ENCODE data around the gene RNF217.
"Not testable (repeated sequence)": the region's sequence is repeated elsewhere in the genome, so short reads cannot be mapped to it uniquely, and the experiment has no call there.

RNF217 gene, protein sequence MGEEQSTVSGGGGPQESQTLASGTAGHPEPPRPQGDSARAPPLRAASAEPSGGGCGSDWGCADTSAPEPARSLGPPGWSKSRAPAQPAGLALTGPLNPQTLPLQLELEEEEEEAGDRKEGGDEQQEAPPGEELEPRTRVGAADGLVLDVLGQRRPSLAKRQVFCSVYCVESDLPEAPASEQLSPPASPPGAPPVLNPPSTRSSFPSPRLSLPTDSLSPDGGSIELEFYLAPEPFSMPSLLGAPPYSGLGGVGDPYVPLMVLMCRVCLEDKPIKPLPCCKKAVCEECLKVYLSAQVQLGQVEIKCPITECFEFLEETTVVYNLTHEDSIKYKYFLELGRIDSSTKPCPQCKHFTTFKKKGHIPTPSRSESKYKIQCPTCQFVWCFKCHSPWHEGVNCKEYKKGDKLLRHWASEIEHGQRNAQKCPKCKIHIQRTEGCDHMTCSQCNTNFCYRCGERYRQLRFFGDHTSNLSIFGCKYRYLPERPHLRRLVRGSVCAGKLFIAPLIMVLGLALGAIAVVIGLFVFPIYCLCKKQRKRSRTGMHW

DNA sequence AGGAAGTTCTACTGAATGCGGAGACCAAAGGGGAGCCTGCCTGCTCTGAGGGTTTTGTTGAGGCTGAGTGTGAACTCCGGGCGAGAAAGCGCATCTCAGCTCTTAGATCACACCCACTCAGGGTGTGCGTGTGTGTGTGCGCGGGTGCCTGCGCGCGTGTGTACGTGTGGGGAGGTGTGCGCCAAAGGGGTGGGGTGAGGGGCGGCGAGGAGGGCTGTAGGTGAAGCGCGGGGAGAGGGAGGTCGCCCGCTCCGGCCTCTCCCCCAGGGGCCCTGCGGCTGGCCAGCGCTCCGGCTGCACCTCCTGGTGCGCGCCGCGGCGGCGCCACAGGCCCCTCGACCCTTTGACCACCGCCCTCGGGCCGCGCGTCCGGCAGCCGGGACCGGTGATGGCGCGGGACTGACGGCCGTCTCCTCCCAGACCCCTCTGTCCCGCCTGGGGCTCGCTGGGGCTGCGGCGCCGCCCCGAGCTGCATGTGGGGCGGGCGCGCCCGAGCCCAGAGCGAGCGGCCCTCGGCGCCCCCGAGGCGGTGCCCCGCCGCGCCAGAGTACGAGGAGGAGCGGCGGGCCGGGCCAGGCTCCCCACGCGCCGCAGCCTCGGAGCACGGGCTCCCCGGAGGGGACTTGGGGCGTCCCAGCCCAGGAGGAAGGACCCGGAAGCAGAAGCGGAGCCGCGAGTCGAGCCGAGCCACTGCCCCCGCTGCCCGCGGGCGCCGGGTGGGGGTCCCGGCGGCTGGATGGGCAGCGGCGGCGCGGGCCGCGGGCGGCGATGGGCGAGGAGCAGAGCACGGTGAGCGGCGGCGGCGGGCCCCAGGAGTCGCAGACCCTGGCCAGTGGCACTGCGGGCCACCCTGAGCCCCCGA is at the start of gene RNF217:
Gene RNF217, plus strand, starts transcription at position 661 of the 862 bp plus-strand sequence. Its CDS starts 108 bp downstream, at position 769.
- peak; percentile 59 for DNase-seq (ENCODE audit: low spot score)

DNA sequence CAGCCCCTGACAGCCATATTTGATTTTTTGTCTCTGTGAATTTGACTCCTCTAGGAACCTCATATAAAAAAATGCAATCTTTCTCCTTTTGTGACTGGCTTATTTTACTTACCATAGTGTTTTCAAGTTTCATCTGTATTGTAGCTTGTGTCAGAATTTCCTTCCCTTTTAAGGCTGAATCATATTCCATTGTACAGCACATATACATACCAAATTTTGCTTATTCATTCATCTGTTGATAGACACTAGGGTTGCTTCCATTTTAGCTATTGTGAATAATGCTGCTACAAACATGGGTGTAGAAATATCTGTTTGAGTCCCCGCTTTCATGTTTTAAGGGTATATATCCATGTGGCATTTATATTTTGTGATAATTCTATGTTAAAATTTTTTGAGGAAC is 49.2 kb upstream of the RNF217 start:
- DNase-seq (ENCODE audit: low spot score) = no peak

DNA sequence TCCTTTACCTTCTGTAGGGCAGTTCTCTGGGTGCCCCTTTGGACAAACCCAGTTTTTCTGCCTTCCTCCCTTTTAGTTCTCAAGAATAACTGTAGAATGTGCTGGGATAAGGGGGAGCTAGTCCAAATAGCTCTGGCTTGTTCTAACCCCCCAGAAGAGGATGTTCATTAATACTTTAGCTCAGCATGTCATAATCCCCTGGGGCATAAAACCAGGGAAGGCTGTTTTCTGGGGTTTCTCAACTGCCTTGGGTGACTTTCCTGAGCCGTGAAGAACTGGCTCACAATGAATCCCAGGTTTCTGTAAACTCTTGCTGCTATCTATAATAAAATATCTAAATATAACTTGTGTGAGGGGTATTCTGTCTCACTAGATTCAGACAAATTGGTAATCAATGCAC is 44.5 kb upstream of the RNF217 start:
- no peak for DNase-seq (ENCODE audit: low spot score)

DNA sequence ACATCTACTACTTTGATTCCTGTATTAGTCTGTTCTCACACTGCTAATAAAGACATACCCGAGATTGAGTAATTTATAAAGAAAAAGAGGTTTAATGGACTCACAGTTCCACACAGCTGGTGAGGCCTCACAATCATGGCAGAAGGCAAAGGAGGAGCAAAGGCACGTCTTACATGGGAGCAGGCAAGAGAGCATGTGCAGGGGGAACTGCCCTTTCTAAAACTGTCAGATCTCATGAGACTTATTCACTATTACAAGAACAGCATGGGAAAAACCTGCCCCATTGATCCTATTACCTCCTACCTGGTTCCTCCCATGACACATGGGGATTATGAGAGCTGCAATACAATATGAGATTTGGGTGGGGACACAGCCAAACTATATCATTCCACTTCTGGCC is 42.5 kb upstream of the RNF217 start:
- DNase-seq (ENCODE audit: low spot score) = not testable (repeated sequence)

DNA sequence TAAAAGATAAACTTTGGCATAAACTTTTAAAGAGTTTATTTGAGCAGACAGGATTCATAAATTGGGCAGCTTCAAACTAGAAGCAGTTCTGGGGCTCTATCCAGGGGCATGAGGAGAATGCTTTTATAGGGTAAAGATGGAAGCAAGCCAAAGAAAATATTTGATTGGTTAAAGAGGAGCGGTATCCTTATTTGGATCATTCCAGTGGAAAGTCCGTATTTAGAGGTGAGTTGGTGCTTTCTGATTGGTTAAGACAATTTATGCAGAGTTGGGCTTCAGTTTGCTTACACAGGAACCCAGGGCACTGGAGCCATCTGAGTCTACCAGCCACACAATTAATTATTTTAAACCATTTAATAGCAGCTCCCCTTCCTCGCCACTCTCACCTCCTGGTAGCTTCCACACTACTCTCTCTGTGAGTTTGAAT is 37.9 kb upstream of the RNF217 start:
- no peak for DNase-seq (ENCODE audit: low spot score)

DNA sequence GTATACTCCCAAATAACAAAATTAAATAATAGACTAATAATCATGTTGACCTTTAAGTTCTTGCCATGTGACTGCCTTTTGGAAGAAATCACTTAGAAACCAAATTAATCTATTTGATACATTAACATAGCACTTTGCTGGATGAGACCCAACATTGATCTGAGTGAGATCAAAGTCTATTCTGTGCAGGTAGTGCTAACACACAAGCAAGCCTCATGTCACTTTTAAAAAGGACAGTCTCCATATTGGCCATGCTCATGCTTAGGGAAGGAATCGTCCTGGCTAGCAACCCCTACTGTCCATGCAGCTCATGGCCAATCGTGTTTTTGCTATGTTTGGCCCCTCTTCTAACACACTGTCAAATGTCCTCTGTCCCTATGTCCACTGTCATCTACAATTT is 35.8 kb upstream of the RNF217 start:
- no peak for DNase-seq (ENCODE audit: low spot score)

DNA sequence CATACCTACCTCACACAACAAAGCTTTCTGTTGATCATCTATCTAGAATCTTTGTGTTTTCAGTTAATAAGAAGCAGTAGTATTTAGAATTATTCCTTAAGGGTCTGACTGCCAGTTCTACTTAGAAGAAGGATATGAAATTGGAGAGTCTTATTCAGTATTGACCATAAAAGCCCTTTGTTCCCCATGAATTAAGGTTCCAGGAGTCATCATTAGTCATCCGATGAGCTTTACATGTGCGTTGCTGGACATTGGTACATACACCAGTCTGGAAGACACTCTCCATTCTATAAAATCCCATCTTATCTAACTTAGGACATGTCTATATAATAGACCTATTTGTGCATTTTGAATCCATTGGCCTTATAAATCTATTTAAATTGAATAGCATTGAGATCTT is 34.4 kb upstream of the RNF217 start:
- no peak for DNase-seq (ENCODE audit: low spot score)

DNA sequence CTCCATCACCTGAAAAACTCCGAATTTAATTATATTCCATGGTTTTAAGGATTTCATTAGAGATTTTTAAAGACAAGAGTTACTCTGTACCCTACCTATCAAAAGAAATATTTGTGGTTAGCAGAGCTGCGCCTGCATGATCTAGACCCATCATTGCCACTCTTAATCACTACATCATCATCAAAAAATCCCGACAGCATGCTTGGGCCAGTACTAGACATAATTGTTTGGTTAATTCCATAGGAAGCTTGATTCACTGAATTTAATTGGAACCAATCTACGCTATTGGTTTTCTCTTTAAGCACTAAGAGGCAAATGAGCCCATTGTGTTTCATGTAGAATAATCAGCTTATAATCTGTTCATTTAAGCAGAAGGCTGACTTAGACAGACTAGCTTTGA is 33.4 kb upstream of the RNF217 start:
- DNase-seq (ENCODE audit: low spot score) = no peak

DNA sequence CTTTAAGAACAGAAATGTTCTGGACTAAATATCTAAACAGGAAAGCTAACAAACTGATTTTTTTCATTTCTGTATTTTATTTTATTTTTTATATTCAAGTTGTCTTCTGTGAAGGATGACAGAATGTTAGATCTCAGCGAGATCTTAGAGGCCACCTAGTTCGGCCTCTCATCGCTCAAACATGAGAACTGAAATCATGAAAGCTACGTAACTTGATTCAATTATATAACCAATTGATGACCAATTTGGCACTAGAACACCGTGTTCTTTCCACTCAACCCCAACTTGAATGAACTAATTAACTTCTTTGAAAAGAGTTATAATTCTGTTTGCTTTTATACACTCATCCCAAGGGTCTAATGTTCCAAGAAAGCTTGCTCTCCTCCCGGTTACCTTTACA is 24.6 kb upstream of the RNF217 start:
- DNase-seq (ENCODE audit: low spot score) = no peak

DNA sequence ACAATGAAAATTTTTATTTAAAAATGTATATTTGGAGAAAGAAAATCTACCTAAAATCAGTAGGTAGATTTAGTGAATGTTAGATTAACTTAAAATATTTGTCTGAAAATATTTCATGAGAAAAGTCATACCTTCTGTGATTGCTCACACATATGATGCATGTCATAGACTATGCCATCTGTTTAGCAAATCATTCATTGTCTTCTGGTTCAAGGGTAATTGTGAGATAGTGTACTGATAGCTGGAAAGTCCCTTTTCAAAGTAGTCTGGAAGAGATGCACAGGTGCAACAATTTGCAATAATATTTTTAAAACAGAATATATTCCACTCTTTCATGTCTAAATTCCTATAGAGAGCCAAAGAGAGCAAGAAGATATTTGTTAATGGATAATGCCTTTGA is 21.0 kb upstream of the RNF217 start:
- no peak for DNase-seq (ENCODE audit: low spot score)

DNA sequence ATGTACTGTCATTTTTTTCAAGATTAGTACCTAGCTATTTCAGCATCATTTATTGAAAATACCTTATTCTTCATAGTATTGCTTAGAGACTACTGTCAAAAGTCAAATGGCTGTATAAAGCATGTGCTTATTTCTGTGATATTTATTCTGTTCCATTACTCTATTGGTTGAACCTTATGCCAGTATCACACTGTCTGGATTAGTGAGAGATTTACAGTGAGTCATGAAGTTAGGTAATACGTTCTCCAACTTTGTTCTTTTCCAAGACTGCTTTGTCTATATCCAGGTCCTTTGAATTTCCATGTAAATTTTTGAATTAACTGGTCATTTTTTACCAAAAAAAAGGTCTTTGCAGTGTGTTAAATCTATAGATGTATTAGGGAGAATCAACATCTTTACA is 18.6 kb upstream of the RNF217 start:
- no peak for DNase-seq (ENCODE audit: low spot score)

DNA sequence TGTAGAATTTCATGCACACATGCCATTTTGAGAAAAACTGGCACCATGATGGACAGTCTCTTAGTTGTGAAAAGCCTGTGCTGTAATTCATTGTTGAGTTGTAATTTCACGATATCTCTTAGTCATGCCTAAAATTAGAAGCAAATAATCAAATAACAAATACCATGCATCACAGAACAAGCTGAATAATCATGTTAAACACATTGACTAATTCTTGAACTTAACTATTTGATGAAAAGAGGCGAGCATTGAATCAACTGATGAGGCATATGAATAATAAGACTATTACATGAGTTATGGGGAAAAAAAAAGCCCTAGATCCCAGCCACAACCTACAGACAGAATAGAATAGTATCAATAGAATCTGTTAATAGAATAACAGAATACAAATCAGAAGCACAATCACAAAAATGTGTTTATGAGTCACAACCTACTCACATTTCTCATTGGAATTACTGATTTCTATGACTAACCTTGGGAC is 14.2 kb upstream of the RNF217 start:
- no peak for DNase-seq (ENCODE audit: low spot score)

DNA sequence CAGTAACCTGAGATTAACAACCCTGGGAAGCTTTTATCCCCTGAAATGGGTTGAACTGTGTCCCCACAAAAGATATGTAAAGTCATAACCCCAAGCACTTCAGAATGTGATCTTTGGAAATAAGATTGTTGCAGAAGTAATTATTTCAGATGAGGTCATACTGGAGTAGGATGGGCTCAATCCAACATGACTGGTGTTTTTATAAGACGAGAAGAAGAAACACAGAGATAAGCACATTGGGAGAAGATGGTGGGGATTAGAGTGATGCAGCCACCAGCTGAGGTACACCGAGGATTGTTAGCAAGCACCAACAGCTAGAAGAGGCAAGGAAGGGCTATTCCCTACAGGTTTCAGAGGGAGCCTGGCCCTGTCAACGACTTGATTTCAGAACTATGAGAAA is 12.5 kb upstream of the RNF217 start:
- DNase-seq (ENCODE audit: low spot score) = no peak

DNA sequence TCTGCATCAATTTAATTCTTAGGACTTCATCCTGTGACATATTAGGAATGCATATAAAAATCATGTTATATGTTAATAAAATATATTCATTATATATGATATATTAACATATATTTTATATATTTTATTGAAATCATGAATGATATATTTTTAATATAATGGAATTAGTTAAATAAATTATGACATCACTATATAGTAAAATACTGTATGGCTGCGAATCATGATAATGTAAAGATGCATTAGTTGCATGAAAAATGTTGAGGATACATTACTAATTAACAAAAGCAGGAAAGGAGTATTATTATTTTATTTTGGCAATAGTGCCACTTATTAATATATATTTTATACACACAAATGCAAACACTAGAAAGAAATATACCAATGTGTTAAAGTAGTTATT is 8.4 kb upstream of the RNF217 start:
- no peak for DNase-seq (ENCODE audit: low spot score)

DNA sequence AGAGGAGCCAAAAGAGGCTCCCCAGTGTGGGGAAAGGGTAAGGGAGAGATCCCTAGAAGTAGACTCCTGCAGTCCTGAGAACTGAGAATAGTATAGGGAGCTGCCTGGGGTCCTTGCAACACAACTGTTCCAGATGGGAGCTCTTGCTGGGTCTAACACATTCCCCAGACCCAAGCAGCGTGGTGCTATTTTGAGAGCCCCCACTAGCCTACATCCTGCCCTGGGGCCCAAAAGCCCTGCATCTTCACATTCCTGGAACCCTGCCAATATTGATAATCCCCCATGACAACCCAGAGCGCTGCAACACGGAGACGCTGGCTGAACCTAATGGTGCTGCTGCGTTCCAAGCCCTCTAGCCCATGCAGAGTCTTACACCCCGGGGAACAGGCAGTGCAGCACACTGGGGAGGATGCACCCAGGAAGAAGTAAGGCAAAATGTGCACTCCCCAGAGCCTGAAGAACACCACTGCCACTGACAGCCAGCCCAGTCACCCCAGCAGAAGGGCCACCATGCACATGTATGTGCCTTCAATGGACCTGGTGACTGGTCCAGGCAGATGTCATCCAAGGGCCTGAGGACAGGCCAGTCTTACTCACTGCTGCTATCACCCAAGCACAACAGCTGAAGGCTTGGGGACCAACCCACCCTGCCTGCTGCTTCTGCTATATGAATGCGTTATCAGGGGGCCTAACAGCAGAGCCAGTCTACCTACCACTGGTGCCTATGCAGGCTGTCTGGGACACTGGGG is 7.0 kb upstream of the RNF217 start:
- no peak for DNase-seq (ENCODE audit: low spot score)

DNA sequence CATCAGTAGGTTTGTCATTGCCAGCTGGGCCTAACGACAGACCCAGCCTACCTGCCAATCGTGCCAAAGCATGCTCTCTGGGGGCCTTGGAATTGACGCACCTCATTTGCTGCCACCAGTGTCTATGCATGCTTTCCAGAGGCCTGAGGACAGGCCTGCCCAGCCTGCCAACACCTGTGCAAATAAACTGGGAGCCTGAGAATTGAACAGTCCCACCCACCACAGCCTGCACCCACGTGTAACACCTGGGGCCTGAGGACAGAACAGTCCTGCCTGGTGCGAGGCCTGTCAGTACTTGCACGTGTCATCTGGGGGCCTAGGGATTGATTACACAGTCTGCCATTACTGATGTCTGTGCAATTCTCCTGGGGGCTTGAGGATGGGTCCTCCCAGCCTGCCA is 6.2 kb upstream of the RNF217 start:
- no peak for DNase-seq (ENCODE audit: low spot score)

DNA sequence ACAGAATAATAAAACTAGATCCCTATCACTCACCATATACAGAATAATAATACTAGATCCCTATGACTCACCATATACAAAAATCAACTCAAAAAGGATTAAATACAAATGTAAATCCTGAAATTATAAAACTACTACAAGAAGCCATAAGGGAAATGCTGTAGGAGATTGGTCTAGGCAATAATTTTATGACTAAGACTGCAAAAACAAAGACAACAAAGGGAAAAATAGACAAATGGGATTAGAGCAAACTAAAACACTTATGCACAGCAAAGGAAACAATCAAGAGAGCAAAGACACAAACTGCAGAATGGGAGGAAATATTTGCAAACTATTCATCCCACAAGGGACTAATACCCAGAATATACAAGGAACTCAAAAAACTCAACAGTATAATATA is 4.1 kb upstream of the RNF217 start:
- DNase-seq (ENCODE audit: low spot score) = no peak

DNA sequence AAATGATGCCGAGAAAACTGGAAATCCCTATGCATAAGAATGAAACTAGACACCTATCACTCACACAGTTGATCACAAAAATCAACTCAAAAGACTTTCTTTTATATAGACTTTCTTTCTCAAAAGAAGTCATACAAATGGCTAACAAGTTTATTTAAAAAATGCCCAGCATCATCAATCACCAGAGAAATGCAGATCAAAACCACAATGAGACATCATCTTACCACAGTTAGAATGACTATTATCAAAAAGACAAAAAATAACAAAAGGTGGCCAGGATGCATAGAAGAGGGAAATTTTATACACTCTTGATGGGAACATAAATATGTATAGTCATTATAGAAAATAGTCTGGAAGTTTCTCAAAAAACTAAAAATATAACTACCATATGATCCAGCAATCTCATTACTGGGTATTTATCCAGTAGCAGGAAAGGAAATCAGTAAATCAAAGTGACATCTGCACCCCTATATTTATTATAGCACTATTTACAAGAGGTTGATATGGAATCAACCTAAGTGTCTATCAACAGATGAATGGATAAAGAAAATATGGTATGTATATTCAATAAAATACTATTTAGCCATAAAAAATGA is 3.4 kb upstream of the RNF217 start:
- no peak for DNase-seq (ENCODE audit: low spot score)

DNA sequence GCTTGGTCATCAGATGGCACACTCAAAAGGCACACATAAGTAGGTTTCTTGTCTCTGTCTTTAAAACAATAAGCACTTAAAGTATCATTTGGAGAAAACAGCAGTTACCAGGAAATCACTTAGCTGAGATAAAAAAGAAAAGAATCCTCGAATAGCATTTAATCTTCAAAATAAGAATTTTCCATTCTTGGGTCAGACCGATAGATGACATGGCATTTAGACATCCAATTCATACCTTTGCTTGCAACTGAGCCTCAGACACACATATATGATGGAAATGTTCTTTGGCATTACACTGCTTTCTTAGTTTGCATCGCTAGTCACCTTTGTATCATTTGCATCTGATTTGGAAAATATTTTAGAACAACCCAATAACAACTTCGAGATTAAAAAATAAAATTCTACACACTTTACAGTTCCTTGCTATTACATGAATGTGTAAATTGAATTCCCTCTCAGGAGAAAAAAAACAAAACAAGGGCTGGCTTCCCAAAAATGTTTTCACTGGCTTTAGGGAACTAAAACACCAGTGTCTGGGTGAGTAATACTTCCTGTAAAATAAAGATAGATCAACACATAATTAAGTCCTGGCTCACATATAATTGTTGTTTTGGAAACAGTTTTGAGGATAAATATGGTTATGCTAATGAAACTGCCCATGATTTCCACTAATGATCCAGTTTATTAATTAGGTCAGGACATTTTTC is 1.3 kb upstream of the RNF217 start:
- DNase-seq (ENCODE audit: low spot score) = no peak

DNA sequence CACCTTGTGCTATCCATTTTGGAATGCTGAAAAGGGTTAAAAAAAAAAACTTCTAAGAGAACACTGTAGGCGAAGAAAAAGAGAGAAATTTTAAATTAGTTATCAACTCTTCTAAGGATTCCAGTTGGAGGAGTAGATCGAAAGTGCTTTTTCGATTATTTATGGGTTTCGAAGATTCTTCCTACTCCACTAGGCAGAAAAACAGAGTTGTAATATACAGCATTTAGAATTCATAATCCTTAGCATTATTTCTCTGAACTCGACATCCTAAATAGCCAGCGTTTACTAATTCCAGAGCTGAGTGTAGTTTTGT is 817 bp upstream of the RNF217 start:
- DNase-seq (ENCODE audit: low spot score) = no peak

Data from HuH-7.5 (cell line).